ENCODE results near the gene TNIP2.

DNA sequence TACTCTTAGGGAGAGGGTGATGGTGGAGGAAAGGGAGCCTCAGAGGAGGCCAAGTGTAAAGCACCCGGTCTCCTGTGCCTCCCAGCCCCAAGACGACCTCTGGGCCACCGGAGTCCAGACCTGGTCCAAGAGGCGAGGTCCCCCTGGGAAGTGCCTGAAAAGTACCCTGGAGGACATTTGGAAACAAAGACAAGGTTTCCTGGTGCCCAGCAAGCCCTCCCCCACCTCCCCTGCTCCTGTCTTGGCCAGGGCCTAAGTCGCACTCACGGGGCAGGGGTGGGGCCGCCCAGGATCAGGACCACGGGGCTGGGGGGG is 36.2 kb upstream of the TNIP2 start:
- TF ChIP-seq SUZ12 (IDR thresholded peaks at IDR 0.05; ENCODE audit: extremely low read depth, insufficient read depth, insufficient read length) (no peak), ZNF274 (IDR thresholded peaks at IDR 0.05; ENCODE audit: low read depth, low read length) (no peak), YY1 (IDR thresholded peaks at IDR 0.05; ENCODE audit: insufficient read depth, insufficient read length) (no peak)

Measured in NT2/D1 (cell line).